Astrocyte of the cerebellum (primary cell): Measurements from ENCODE around the gene AMDHD2.
"Not testable (repeated sequence)": the region's sequence is repeated elsewhere in the genome, so short reads cannot be mapped to it uniquely, and the experiment has no call there.

ENCODE experiments used
- DNase-seq: peaks from one replicate; pipeline ENCODE4 v3.0.0-alpha.2; 2011; ENCODE audit warnings: low read depth
- H3K4me3 ChIP-seq: 2 replicates; pipeline ENCODE4 v1.5.1; 2011; ENCODE audit warnings: mild to moderate bottlenecking, low read depth, low read length, moderate library complexity
- CTCF ChIP-seq: IDR thresholded peaks from 2 replicates; pipeline ENCODE4 v1.5.1; 2012; ENCODE audit warnings: low read length, low read depth, moderate library complexity, mild to moderate bottlenecking; ENCODE audit errors: missing control alignments
- in situ Hi-C: cut with HindIII; loops from 2 replicates; pipeline ENCODE4 v1.10.0; 2017; ENCODE audit warnings: low sequenced_read_pairs

AMDHD2 gene

GRCh38 chr16:2530629-2531318 lies 10.6 kb downstream of the AMDHD2 start:
- in situ Hi-C loops, result no loop called here

GRCh38 chr16:2531371-2531695 lies 11.2 kb downstream of the AMDHD2 start, which contains the start of gene CEMP1:
TSS of gene CEMP1 (minus strand) at chr16:2531408. CDS start at chr16:2531073, 335 bp downstream.
- TF ChIP-seq CTCF, result no peak
- DNase-seq, result no peak
- in situ Hi-C loops, result no loop called here
- peak within 1 kb of the TSS; percentile 52 for H3K4me3 ChIP-seq

More at GRCh38 chr16:2530629-2531318, 10.6 kb downstream of the AMDHD2 start:
- DNase-seq, result no peak
- no peak overlapping the region for H3K4me3 ChIP-seq
- TF ChIP-seq CTCF, result no peak

- TF ChIP-seq CTCF, result no peak
- in situ Hi-C loops, result no loop called here
- H3K4me3 ChIP-seq, result peak overlapping the region; percentile 52
- DNase-seq, result peak; percentile 87
Measured at GRCh38 chr16:2531696-2532493, 11.7 kb downstream of the AMDHD2 start.

GRCh38 chr16:2532494-2533141 lies 12.4 kb downstream of the AMDHD2 start:
- peak overlapping the region; percentile 52 for H3K4me3 ChIP-seq
- no peak for TF ChIP-seq CTCF
- no peak for DNase-seq
- in situ Hi-C loops, result no loop called here

- DNase-seq, in situ Hi-C loops, H3K4me3 ChIP-seq: not testable (repeated sequence)
Measured at GRCh38 chr16:2533142-2533755, 13.1 kb downstream of the AMDHD2 start.

- in situ Hi-C loops, result no loop called here
- TF ChIP-seq CTCF, result no peak
- no peak overlapping the region for H3K4me3 ChIP-seq
- DNase-seq, result no peak
Measured at GRCh38 chr16:2533912-2534311, 13.7 kb downstream of the AMDHD2 start.

GRCh38 chr16:2534335-2534734 lies 14.2 kb downstream of the AMDHD2 start:
- in situ Hi-C loops, H3K4me3 ChIP-seq, DNase-seq: not testable (repeated sequence)
